GM12892 (cell line): ENCODE data around the gene SLC25A24.
A peak's percentile ranks its signal among the peaks of the same experiment; 100 is the strongest.
"Not testable (repeated sequence)": the region's sequence is repeated elsewhere in the genome, so short reads cannot be mapped to it uniquely, and the experiment has no call there.

Source experiments
- DNase-seq: peaks from one replicate; pipeline ENCODE4 v3.0.0; 2011; ENCODE audit not compliant: insufficient read length
- FAIRE-seq: peaks from 2 replicates; lab custom pipeline; 2011; peaks lifted over from hg19 to GRCh38; lab: Jason Lieb, UNC
- POLR2A ChIP-seq: IDR thresholded peaks from 2 replicates; pipeline ENCODE4 v1.6.1; 2011; ENCODE audit warnings: low read depth, low read length, control low read depth
- POLR2AphosphoS5 ChIP-seq: IDR thresholded peaks from 2 replicates; pipeline ENCODE4 v1.6.1; 2011; ENCODE audit warnings: low read depth, low read length, control low read depth
- TAF1 ChIP-seq: IDR thresholded peaks from 2 replicates; pipeline ENCODE4 v1.6.1; 2011; ENCODE audit warnings: low read depth, mild to moderate bottlenecking, control low read depth, low read length, borderline replicate concordance

Gene SLC25A24

GRCh38 chr1:108142773-108143394, 57.3 kb downstream of the SLC25A24 start:
- FAIRE-seq (no peak), DNase-seq (no peak)
- no peak for TF ChIP-seq POLR2AphosphoS5
- no peak for TF ChIP-seq TAF1
- no peak for TF ChIP-seq POLR2A

DNA sequence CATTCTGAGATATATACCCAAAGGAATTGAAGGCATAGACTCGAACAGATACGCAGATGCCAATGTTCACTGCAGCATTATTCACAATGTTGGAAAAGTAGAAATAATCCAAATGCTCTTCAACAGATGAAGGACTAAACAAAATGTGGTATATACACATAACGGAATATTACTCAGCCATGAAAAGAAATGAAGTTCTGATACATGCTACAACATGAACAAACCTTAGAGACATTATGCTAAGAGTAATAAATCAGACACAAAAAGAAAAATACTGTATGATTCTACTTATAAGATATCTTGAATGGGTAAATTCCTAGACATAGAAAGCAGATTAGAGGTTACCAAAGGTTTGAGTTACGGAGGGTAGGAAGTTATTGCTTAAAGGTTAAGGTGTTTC, 57.9 kb downstream of the SLC25A24 start:
- FAIRE-seq: no peak
- DNase-seq: no peak
- TF ChIP-seq POLR2AphosphoS5: no peak
- TF ChIP-seq TAF1: no peak
- no peak for TF ChIP-seq POLR2A

GRCh38 chr1:108141621-108142020, 58.5 kb downstream of the SLC25A24 start:
- no peak for DNase-seq
- no peak for TF ChIP-seq POLR2AphosphoS5
- no peak for FAIRE-seq

DNA sequence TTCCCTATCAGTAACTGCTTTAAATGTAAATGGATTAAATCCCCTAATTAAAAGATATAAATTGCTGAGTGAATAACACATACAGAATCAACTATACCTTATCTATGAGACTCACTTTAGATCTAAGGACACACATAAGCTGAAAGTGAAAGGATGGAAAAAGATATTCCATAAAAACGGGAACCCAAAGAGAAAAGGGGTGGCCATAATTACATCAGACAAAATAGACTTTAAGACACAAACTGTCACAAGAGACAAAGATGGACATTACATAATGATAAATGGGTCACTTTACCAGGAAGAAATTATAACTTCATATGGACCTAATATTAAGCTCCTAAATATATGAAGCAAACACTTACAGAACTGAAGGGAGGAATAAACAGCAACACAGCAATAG, 59.2 kb downstream of the SLC25A24 start:
- TF ChIP-seq POLR2A (no peak), POLR2AphosphoS5 (no peak)
- FAIRE-seq (no peak), DNase-seq (no peak)

DNA sequence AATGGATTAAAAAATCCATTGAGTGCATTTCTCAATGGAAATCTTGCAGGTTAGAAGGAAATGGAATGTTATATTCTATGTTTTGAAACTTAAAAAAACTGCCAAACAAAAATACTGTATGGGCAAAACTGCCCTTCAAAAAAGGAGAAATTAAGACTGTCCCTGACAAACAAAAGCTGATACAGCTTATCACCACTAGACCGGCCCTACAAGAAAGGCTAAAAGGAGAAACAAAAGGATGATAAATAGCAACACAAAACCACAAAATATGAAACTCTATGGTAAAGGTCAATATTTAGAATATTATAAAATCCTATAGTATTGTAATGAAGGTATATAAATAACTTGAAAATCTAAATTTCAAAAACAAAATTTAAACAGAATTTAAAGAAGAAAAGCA, 60.0 kb downstream of the SLC25A24 start:
- TF ChIP-seq POLR2AphosphoS5 (no peak), TAF1 (no peak), POLR2A (no peak)
- FAIRE-seq: no peak

GRCh38 chr1:108139555-108139954, 60.6 kb downstream of the SLC25A24 start:
- not testable (repeated sequence) for DNase-seq, FAIRE-seq

More for the DNA sequence above, 60.0 kb downstream of the SLC25A24 start:
- no peak for DNase-seq

DNA sequence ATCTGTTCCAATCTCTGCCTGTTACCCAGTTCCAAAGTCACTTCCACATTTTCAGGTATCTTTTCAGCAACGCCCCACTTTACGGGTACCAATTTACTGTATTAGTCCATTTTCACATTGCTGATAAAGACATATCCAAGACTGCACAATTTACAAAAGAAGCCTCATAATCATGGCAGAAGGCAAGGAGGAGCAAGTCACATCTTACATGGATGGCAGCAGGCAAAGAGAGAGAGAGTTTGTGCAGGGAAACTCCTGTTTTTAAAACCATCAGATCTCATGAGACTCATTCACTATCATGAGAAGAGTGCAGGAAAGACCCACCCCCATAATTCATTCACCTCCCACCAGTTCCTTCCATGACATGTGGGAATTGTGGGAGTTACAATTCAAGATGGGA, 67.0 kb downstream of the SLC25A24 start:
- FAIRE-seq, DNase-seq: not testable (repeated sequence)

- not testable (repeated sequence) for FAIRE-seq, DNase-seq
Observed at GRCh38 chr1:108132367-108132766, 67.8 kb downstream of the SLC25A24 start.

DNA sequence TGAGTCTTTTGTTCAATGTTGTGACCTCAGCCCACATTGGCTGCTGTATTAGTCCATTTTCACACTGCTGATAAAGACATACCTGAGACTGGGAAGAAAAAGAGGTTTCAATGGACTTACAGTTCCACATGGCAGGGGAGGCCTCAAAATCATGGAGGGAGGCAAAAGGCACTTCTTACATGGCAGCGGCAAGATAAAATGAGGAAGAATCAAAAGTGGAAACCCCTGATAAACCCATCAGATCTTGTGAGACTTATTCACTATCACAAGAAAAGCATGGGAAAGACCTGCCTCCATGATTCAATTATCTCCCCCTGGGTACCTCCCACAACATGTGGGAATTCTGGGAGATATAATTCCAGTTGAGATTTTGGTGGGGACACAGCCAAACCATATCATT, 68.9 kb downstream of the SLC25A24 start:
- not testable (repeated sequence) for FAIRE-seq

DNA sequence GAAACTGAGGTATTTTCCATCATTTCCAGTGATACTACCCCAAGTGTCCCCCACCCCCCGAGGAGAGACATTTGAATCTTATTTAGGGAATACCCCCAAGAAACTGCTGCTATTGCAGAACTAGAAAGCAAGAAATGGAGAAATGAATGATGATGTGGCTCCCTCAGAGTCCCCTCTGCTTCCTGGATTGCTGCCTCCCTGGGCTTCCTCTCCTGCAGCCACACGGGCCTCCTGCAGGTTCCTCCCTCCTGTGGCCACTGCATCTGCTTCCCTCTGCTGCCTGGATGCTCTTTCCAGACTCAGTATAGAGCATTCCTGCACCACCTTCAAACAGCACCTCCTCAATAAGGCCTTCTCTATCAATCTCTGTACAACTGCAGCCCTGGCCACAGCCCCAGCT, 69.3 kb downstream of the SLC25A24 start:
- DNase-seq (no peak), FAIRE-seq (no peak)
- TF ChIP-seq TAF1 (no peak), POLR2AphosphoS5 (no peak), POLR2A (no peak)

More for the DNA sequence above, 68.9 kb downstream of the SLC25A24 start:
- not testable (repeated sequence) for DNase-seq

- FAIRE-seq (no peak), DNase-seq (no peak)
- TF ChIP-seq POLR2AphosphoS5 (no peak), POLR2A (no peak), TAF1 (no peak)
Observed at GRCh38 chr1:108129999-108130398, 70.1 kb downstream of the SLC25A24 start.

GRCh38 chr1:108125312-108126138, 74.6 kb downstream of the SLC25A24 start:
- TF ChIP-seq POLR2AphosphoS5 (no peak), TAF1 (no peak), POLR2A (no peak)
- peak; percentile 91 for FAIRE-seq

More at GRCh38 chr1:108125312-108126138, 74.6 kb downstream of the SLC25A24 start:
- DNase-seq: peak; percentile 23
